ENCODE measurements around the gene LYPLA2.
A peak's percentile ranks its signal among the peaks of the same experiment; 100 is the strongest.
"Not testable (repeated sequence)": the region's sequence is repeated elsewhere in the genome, so short reads cannot be mapped to it uniquely, and the experiment has no call there.

Gene LYPLA2

GRCh38 chr1:23825076-23825761 lies 34.3 kb downstream of the LYPLA2 start, which contains the start of gene HMGCL:
Gene HMGCL (minus strand): TSS chr1:23825429. CDS start chr1:23825415, 14 bp downstream.
- no peaks in the 10 kb centered on the region for H4K20me1 ChIP-seq (ENCODE audit: control insufficient read depth, insufficient read depth, low read depth, low read length)
- peaks cover 25% of the 10 kb centered on the region for H3K4me1 ChIP-seq (ENCODE audit: control insufficient read depth, low read length)
- TF ChIP-seq, protein P1, sequence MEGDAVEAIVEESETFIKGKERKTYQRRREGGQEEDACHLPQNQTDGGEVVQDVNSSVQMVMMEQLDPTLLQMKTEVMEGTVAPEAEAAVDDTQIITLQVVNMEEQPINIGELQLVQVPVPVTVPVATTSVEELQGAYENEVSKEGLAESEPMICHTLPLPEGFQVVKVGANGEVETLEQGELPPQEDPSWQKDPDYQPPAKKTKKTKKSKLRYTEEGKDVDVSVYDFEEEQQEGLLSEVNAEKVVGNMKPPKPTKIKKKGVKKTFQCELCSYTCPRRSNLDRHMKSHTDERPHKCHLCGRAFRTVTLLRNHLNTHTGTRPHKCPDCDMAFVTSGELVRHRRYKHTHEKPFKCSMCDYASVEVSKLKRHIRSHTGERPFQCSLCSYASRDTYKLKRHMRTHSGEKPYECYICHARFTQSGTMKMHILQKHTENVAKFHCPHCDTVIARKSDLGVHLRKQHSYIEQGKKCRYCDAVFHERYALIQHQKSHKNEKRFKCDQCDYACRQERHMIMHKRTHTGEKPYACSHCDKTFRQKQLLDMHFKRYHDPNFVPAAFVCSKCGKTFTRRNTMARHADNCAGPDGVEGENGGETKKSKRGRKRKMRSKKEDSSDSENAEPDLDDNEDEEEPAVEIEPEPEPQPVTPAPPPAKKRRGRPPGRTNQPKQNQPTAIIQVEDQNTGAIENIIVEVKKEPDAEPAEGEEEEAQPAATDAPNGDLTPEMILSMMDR (IDR thresholded peaks at IDR 0.05; ENCODE audit: low read depth, low read length, poor library complexity, severe bottlenecking): no peak
- no peak for TF ChIP-seq EZH2phosphoT487 (IDR thresholded peaks at IDR 0.05; ENCODE audit: borderline replicate concordance, low read length)

DNA sequence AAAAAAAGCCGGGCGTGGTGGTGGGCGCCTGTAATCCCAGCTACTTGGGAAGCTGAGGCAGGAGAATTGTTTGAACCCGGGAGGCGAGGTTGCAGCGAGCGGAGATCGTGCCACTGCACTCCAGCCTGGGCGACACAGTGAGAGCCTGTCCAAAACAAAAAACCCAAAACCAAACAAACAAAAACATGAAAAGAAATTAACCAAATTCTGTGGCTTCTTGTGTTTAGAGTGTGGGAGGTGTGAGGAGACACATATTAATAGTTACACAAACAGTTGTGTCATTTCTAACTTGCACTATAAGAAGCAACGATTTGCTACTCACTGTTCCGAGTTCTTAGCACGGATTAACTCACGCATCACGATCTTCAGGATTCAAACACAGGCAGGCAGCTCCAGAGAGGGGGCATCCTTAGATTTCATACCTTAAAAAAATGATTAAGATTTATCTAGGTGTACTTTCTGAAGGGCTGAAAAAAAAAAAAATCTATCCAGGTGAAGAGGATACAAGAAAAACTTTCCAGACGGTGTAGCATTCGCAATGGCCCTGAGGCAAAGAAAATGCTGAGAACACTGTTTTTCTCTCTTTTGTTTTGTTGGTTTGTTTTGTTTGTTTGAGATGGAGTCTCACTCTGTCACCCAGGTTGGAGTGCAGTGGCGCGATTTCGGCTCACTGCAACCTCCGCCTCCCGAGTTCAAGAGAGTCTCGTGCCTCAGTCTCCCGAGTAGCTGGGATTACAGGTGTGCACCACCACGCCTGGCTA lies 35.0 kb downstream of the LYPLA2 start:
- H3K36me3 ChIP-seq (ENCODE audit: control insufficient read depth, low read length): peaks cover 3% of the 10 kb centered on the region; the same call in 1 of the 2 replicates
- no peaks in the 10 kb centered on the region for H3K27me3 ChIP-seq (ENCODE audit: control insufficient read depth, low read length)
- peak overlapping the region; percentile 96 for H3K4me3 ChIP-seq (ENCODE audit: low read length)
- H3K27ac ChIP-seq (ENCODE audit: low read depth, low read length): peak overlapping the region; percentile 41; the same call in 1 of the 2 replicates
- no peaks in the 10 kb centered on the region for H3K9me2 ChIP-seq (replicated peaks; ENCODE audit: control insufficient read depth, low read length)
- no peaks in the 10 kb centered on the region for H4K20me1 ChIP-seq (ENCODE audit: control insufficient read depth, insufficient read depth, low read depth, low read length)
- H3F3A ChIP-seq (ENCODE audit: control insufficient read depth, insufficient read depth): peaks cover 6% of the 10 kb centered on the region; the same call in 1 of the 2 replicates
- no peaks in the 10 kb centered on the region for H3K9me3 ChIP-seq (ENCODE audit: control insufficient read depth, insufficient read depth, low read length)
- H3K4me2 ChIP-seq (ENCODE audit: low read length): peak overlapping the region; percentile 87
- H3K79me2 ChIP-seq (ENCODE audit: control insufficient read depth, low read length): peaks cover 15% of the 10 kb centered on the region
- peaks cover 25% of the 10 kb centered on the region for H3K4me1 ChIP-seq (ENCODE audit: control insufficient read depth, low read length)
- TF ChIP-seq, protein P1 (IDR thresholded peaks at IDR 0.05; ENCODE audit: low read depth, low read length, poor library complexity, severe bottlenecking): no peak
- no peak for TF ChIP-seq EZH2phosphoT487 (IDR thresholded peaks at IDR 0.05; ENCODE audit: borderline replicate concordance, low read length)

More at GRCh38 chr1:23825076-23825761, 34.3 kb downstream of the LYPLA2 start, which contains the start of gene HMGCL:
- Histone ChIP-seq H3K9me2 (replicated peaks; ENCODE audit: control insufficient read depth, low read length) (no peaks in the 10 kb centered on the region), H3K79me2 (ENCODE audit: control insufficient read depth, low read length) (peaks cover 15% of the 10 kb centered on the region), H3K27me3 (ENCODE audit: control insufficient read depth, low read length) (no peaks in the 10 kb centered on the region), H3K4me2 (ENCODE audit: low read length) (peak within 1 kb of the TSS; percentile 87), H3K9me3 (ENCODE audit: control insufficient read depth, insufficient read depth, low read length) (no peaks in the 10 kb centered on the region), H3K4me3 (ENCODE audit: low read length) (peak within 1 kb of the TSS; percentile 96), H3K36me3 (ENCODE audit: control insufficient read depth, low read length) (peaks cover 3% of the 10 kb centered on the region; the same call in 1 of the 2 replicates), H3K27ac (ENCODE audit: low read depth, low read length) (peak within 1 kb of the TSS; percentile 41), H3F3A (ENCODE audit: control insufficient read depth, insufficient read depth) (peaks cover 6% of the 10 kb centered on the region; the same call in 1 of the 2 replicates)

- H3F3A ChIP-seq (ENCODE audit: control insufficient read depth, insufficient read depth); H3K4me3 ChIP-seq (ENCODE audit: low read length); H3K27me3 ChIP-seq (ENCODE audit: control insufficient read depth, low read length); H3K36me3 ChIP-seq (ENCODE audit: control insufficient read depth, low read length); H4K20me1 ChIP-seq (ENCODE audit: control insufficient read depth, insufficient read depth, low read depth, low read length); H3K4me2 ChIP-seq (ENCODE audit: low read length); H3K9me2 ChIP-seq (replicated peaks; ENCODE audit: control insufficient read depth, low read length); H3K27ac ChIP-seq (ENCODE audit: low read depth, low read length); H3K9me3 ChIP-seq (ENCODE audit: control insufficient read depth, insufficient read depth, low read length): not testable (repeated sequence)
- peaks cover 25% of the 10 kb centered on the region for H3K4me1 ChIP-seq (ENCODE audit: control insufficient read depth, low read length)
- H3K79me2 ChIP-seq (ENCODE audit: control insufficient read depth, low read length): peaks cover 15% of the 10 kb centered on the region
These were observed 35.6 kb downstream of the LYPLA2 start for GRCh38 chr1:23826590-23826989.

Measured in DOHH2 (cell line).